SK-N-SH treated with all-trans-retinoic acid at 6 μM for 48 hours (cell line): ENCODE data around the gene PPP2R1A.

ENCODE experiments used
- ARNTL ChIP-seq: fragments of 450-650 bp; formaldehyde crosslinking; IDR thresholded peaks from 2 replicates; pipeline ENCODE4 v1.5.0; 2020; ENCODE audit warnings: low read depth, mild to moderate bottlenecking, moderate library complexity, borderline replicate concordance
- BACH2 ChIP-seq: fragments of 250-450 bp; sonication (Bioruptor Pico); IDR thresholded peaks from 2 replicates; pipeline ENCODE4 v1.9.0; 2021; ENCODE audit warnings: mild to moderate bottlenecking, borderline replicate concordance
- CSDC2 ChIP-seq: fragments of 250-450 bp; sonication (Bioruptor Pico); IDR thresholded peaks from 2 replicates; pipeline ENCODE4 v1.5.0; 2020; ENCODE audit warnings: mild to moderate bottlenecking, moderate library complexity
- ZFP3 ChIP-seq: fragments of 250-450 bp; sonication (Bioruptor Pico); IDR thresholded peaks from 2 replicates; pipeline ENCODE4 v1.5.0; 2020; ENCODE audit warnings: mild to moderate bottlenecking, moderate library complexity
- ZFP30 ChIP-seq: fragments of 450-650 bp; formaldehyde crosslinking; IDR thresholded peaks from 2 replicates; pipeline ENCODE4 v1.5.0; 2022; ENCODE audit warnings: mild to moderate bottlenecking, moderate library complexity
- ZNF70 ChIP-seq: fragments of 450-650 bp; formaldehyde crosslinking; IDR thresholded peaks from 2 replicates; pipeline ENCODE4 v1.5.0; 2020; ENCODE audit warnings: mild to moderate bottlenecking, moderate library complexity
- TF ChIP-seq, protein P1 (sequence below): fragments of 250-450 bp; sonication (Bioruptor Pico); IDR thresholded peaks from 2 replicates; pipeline ENCODE4 v1.8.0; 2020; ENCODE audit warnings: mild to moderate bottlenecking, moderate library complexity, borderline replicate concordance
- TF ChIP-seq, protein P2 (sequence below): fragments of 250-450 bp; sonication (Bioruptor Pico); IDR thresholded peaks from 2 replicates; pipeline ENCODE4 v1.5.1; 2021; ENCODE audit warnings: mild to moderate bottlenecking, moderate library complexity
- TF ChIP-seq, protein P3 (sequence below): fragments of 250-450 bp; sonication (Bioruptor Pico); IDR thresholded peaks from 2 replicates; pipeline ENCODE4 v1.5.0; 2020; ENCODE audit warnings: mild to moderate bottlenecking, moderate library complexity
- TF ChIP-seq, protein P4 (sequence below): fragments of 250-450 bp; sonication (Bioruptor Pico); IDR thresholded peaks from 2 replicates; pipeline ENCODE4 v1.8.0; 2021; ENCODE audit warnings: low read depth, mild to moderate bottlenecking, moderate library complexity, borderline replicate concordance
- TF ChIP-seq, protein P5 (sequence below): fragments of 250-450 bp; sonication (Bioruptor Pico); IDR thresholded peaks from 2 replicates; pipeline ENCODE4 v1.5.1; 2020; ENCODE audit warnings: low read depth, mild to moderate bottlenecking, moderate library complexity

DNA sequence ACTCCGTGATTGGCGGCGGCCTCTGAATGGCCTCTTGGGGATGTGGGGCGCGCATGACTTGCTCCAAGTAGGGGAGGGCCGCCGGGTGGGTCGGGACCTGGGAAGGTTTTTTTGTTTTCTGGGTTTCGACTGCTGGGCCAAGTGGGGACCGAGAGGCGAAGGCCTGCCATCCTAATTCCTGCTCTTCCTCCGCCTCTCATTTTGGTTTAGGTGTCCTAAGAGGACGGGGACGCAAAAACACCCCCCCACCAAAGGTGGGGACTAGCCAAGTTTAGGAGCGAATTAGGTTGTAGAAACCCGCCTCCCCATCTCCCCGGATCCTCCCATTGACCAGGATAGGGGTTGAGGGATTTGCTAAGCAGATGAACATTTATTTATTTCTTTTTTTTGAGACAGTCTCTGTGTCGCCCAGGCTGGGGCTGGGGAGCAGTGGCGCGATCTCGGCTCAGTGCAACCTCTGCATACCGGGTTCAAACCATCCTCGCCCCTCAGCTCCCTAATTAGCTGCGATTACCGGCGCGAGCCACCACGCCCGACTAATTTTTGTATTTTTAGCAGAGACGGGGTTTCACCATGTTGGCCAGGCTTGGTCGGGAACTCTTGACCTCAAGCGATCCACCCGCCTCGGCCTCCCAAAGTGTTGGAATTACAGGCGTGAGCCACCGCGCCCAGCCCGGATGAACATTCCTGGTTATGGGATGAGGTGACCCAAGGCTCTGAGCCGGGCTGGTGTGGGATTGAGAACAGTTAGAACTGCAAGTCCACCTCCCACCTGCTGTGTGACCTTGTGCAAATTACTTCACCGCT lies 838 bp downstream of the PPP2R1A start:
- TF ChIP-seq, protein P1, sequence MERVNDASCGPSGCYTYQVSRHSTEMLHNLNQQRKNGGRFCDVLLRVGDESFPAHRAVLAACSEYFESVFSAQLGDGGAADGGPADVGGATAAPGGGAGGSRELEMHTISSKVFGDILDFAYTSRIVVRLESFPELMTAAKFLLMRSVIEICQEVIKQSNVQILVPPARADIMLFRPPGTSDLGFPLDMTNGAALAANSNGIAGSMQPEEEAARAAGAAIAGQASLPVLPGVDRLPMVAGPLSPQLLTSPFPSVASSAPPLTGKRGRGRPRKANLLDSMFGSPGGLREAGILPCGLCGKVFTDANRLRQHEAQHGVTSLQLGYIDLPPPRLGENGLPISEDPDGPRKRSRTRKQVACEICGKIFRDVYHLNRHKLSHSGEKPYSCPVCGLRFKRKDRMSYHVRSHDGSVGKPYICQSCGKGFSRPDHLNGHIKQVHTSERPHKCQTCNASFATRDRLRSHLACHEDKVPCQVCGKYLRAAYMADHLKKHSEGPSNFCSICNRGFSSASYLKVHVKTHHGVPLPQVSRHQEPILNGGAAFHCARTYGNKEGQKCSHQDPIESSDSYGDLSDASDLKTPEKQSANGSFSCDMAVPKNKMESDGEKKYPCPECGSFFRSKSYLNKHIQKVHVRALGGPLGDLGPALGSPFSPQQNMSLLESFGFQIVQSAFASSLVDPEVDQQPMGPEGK (CRISPR knock-in tag): no peak
- TF ChIP-seq ZFP30 (CRISPR knock-in tag): no peak
- TF ChIP-seq, protein P2, sequence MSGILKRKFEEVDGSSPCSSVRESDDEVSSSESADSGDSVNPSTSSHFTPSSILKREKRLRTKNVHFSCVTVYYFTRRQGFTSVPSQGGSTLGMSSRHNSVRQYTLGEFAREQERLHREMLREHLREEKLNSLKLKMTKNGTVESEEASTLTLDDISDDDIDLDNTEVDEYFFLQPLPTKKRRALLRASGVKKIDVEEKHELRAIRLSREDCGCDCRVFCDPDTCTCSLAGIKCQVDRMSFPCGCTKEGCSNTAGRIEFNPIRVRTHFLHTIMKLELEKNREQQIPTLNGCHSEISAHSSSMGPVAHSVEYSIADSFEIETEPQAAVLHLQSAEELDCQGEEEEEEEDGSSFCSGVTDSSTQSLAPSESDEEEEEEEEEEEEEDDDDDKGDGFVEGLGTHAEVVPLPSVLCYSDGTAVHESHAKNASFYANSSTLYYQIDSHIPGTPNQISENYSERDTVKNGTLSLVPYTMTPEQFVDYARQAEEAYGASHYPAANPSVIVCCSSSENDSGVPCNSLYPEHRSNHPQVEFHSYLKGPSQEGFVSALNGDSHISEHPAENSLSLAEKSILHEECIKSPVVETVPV (CRISPR knock-in tag): no peak
- TF ChIP-seq, protein P3, sequence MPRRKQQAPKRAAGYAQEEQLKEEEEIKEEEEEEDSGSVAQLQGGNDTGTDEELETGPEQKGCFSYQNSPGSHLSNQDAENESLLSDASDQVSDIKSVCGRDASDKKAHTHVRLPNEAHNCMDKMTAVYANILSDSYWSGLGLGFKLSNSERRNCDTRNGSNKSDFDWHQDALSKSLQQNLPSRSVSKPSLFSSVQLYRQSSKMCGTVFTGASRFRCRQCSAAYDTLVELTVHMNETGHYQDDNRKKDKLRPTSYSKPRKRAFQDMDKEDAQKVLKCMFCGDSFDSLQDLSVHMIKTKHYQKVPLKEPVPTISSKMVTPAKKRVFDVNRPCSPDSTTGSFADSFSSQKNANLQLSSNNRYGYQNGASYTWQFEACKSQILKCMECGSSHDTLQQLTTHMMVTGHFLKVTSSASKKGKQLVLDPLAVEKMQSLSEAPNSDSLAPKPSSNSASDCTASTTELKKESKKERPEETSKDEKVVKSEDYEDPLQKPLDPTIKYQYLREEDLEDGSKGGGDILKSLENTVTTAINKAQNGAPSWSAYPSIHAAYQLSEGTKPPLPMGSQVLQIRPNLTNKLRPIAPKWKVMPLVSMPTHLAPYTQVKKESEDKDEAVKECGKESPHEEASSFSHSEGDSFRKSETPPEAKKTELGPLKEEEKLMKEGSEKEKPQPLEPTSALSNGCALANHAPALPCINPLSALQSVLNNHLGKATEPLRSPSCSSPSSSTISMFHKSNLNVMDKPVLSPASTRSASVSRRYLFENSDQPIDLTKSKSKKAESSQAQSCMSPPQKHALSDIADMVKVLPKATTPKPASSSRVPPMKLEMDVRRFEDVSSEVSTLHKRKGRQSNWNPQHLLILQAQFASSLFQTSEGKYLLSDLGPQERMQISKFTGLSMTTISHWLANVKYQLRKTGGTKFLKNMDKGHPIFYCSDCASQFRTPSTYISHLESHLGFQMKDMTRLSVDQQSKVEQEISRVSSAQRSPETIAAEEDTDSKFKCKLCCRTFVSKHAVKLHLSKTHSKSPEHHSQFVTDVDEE (CRISPR knock-in tag): no peak
- TF ChIP-seq ZNF70 (CRISPR knock-in tag): no peak
- TF ChIP-seq CSDC2 (CRISPR knock-in tag): no peak
- TF ChIP-seq, protein P4, sequence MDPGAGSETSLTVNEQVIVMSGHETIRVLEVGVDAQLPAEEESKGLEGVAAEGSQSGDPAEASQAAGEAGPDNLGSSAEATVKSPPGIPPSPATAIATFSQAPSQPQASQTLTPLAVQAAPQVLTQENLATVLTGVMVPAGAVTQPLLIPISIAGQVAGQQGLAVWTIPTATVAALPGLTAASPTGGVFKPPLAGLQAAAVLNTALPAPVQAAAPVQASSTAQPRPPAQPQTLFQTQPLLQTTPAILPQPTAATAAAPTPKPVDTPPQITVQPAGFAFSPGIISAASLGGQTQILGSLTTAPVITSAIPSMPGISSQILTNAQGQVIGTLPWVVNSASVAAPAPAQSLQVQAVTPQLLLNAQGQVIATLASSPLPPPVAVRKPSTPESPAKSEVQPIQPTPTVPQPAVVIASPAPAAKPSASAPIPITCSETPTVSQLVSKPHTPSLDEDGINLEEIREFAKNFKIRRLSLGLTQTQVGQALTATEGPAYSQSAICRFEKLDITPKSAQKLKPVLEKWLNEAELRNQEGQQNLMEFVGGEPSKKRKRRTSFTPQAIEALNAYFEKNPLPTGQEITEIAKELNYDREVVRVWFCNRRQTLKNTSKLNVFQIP: no peak
- TF ChIP-seq BACH2 (CRISPR knock-in tag): no peak
- TF ChIP-seq ARNTL (CRISPR knock-in tag): no peak
- TF ChIP-seq ZFP3 (CRISPR knock-in tag): no peak
- TF ChIP-seq, protein P5, sequence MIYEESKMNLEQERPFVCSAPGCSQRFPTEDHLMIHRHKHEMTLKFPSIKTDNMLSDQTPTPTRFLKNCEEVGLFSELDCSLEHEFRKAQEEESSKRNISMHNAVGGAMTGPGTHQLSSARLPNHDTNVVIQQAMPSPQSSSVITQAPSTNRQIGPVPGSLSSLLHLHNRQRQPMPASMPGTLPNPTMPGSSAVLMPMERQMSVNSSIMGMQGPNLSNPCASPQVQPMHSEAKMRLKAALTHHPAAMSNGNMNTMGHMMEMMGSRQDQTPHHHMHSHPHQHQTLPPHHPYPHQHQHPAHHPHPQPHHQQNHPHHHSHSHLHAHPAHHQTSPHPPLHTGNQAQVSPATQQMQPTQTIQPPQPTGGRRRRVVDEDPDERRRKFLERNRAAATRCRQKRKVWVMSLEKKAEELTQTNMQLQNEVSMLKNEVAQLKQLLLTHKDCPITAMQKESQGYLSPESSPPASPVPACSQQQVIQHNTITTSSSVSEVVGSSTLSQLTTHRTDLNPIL (CRISPR knock-in tag): no peak
